ENCODE results near the gene PANK3. TPM values are rescaled to one million over a fixed set of nuclear protein-coding genes. Genes with fewer than 3 reads are reported as not detected.
"Not testable (repeated sequence)": the region's sequence is repeated elsewhere in the genome, so short reads cannot be mapped to it uniquely, and the experiment has no call there.

PANK3 gene
- total RNA-seq, 2 experiments from 2014 or later, result 33.8 to 56.2 TPM

- Mint-ChIP-seq H3K9me3 (ENCODE audit: low read depth) (peaks cover 2% of the 10 kb centered on the region), H3K27ac (no peak overlapping the region), H3K4me1 (no peaks in the 10 kb centered on the region), H3K36me3 (ENCODE audit: low read depth) (no peaks in the 10 kb centered on the region), H3K4me3 (no peak overlapping the region), H3K27me3 (peaks cover 31% of the 10 kb centered on the region)
- no peak for DNase-seq
- no peak for ATAC-seq
- ChIA-PET CTCF (interaction anchor here (0.6 kb wide), 1 partner anchor 63 kb away, joined by 3 read pairs; no protein-coding TSS in a partner anchor), POLR2A (no interaction called here)
- intact Hi-C loops (cut with DNase I, micrococcal nuclease), result no loop called here
Measured at GRCh38 chr5:168592014-168592368, 12.8 kb upstream of the PANK3 start.

- Mint-ChIP-seq H3K27me3 (peaks cover 30% of the 10 kb centered on the region), H3K27ac (no peak overlapping the region), H3K4me1 (no peaks in the 10 kb centered on the region), H3K9me3 (ENCODE audit: low read depth) (peaks cover 2% of the 10 kb centered on the region), H3K4me3 (no peak overlapping the region), H3K36me3 (ENCODE audit: low read depth) (no peaks in the 10 kb centered on the region)
- no peak for ATAC-seq
- DNase-seq, result no peak
- CTCF ChIA-PET, result no interaction called here
- POLR2A ChIA-PET, result no interaction called here
- intact Hi-C loops (cut with DNase I, micrococcal nuclease), result no loop called here
Measured at GRCh38 chr5:168591302-168592013, 12.3 kb upstream of the PANK3 start.

- Mint-ChIP-seq H3K9me3 (ENCODE audit: low read depth) (peaks cover 2% of the 10 kb centered on the region), H3K27me3 (peaks cover 31% of the 10 kb centered on the region), H3K27ac (no peak overlapping the region), H3K36me3 (ENCODE audit: low read depth) (no peaks in the 10 kb centered on the region), H3K4me1 (no peaks in the 10 kb centered on the region), H3K4me3 (no peak overlapping the region)
- no peak for DNase-seq
- intact Hi-C loops (cut with DNase I, micrococcal nuclease), result no loop called here
- CTCF ChIA-PET, result interaction anchor here (0.6 kb wide), 1 partner anchor 1313 kb away, joined by 4 read pairs; no protein-coding TSS in a partner anchor
- POLR2A ChIA-PET, result no interaction called here
- ATAC-seq, result no peak
Measured at GRCh38 chr5:168590666-168591065, 11.5 kb upstream of the PANK3 start.

GRCh38 chr5:168587987-168588386 lies 8.8 kb upstream of the PANK3 start:
- H3K27me3 Mint-ChIP-seq, result peaks cover 21% of the 10 kb centered on the region
- CTCF ChIA-PET, result no interaction called here
- no peak overlapping the region for H3K4me3 Mint-ChIP-seq
- no peak overlapping the region for H3K27ac Mint-ChIP-seq
- POLR2A ChIA-PET, result no interaction called here
- ATAC-seq (no peak), DNase-seq (no peak)
- H3K4me1 Mint-ChIP-seq, result no peaks in the 10 kb centered on the region
- H3K36me3 Mint-ChIP-seq (ENCODE audit: low read depth), result no peaks in the 10 kb centered on the region
- no peaks in the 10 kb centered on the region for H3K9me3 Mint-ChIP-seq (ENCODE audit: low read depth)
- intact Hi-C loops (cut with DNase I, micrococcal nuclease), result no loop called here

GRCh38 chr5:168585119-168585856 lies 6.1 kb upstream of the PANK3 start:
- DNase-seq, result no peak
- ChIA-PET CTCF (interaction anchor here (1.2 kb wide), 1 partner anchor 13 kb away, joined by 5 read pairs; no protein-coding TSS in a partner anchor), POLR2A (no interaction called here)
- H3K9me3 Mint-ChIP-seq (ENCODE audit: low read depth), result no peaks in the 10 kb centered on the region
- no peak overlapping the region for H3K4me3 Mint-ChIP-seq
- intact Hi-C loops (cut with DNase I, micrococcal nuclease), result no loop called here
- H3K4me1 Mint-ChIP-seq, result peaks cover 2% of the 10 kb centered on the region
- no peak for ATAC-seq
- H3K36me3 Mint-ChIP-seq (ENCODE audit: low read depth), result no peaks in the 10 kb centered on the region
- no peak overlapping the region for H3K27ac Mint-ChIP-seq
- peaks cover 21% of the 10 kb centered on the region for H3K27me3 Mint-ChIP-seq

GRCh38 chr5:168583742-168584482 lies 4.7 kb upstream of the PANK3 start:
- Mint-ChIP-seq H3K27me3 (peaks cover 21% of the 10 kb centered on the region), H3K36me3 (ENCODE audit: low read depth) (no peaks in the 10 kb centered on the region)
- POLR2A ChIA-PET, result no interaction called here

GRCh38 chr5:168580814-168581469 lies 1.8 kb upstream of the PANK3 start:
- intact Hi-C loops (cut with DNase I, micrococcal nuclease); H3K36me3 Mint-ChIP-seq (ENCODE audit: low read depth); POLR2A ChIA-PET; H3K27me3 Mint-ChIP-seq; CTCF ChIA-PET; H3K4me3 Mint-ChIP-seq; ATAC-seq; DNase-seq; H3K27ac Mint-ChIP-seq; H3K9me3 Mint-ChIP-seq (ENCODE audit: low read depth): not testable (repeated sequence)
- peaks cover 24% of the 10 kb centered on the region for H3K4me1 Mint-ChIP-seq

More at GRCh38 chr5:168583742-168584482, 4.7 kb upstream of the PANK3 start:
- intact Hi-C loops (cut with DNase I, micrococcal nuclease), result no loop called here
- ATAC-seq, result no peak
- Mint-ChIP-seq H3K4me3 (no peak overlapping the region), H3K27ac (no peak overlapping the region), H3K9me3 (ENCODE audit: low read depth) (no peaks in the 10 kb centered on the region), H3K4me1 (peaks cover 6% of the 10 kb centered on the region)
- CTCF ChIA-PET, result interaction anchor here (0.8 kb wide), 1 partner anchor 17 kb away, joined by 3 read pairs; no protein-coding TSS in a partner anchor
- no peak for DNase-seq

- Mint-ChIP-seq H3K36me3 (ENCODE audit: low read depth) (peaks cover 17% of the 10 kb centered on the region), H3K4me3 (peak overlapping the region; percentile 91), H3K4me1 (peaks cover 32% of the 10 kb centered on the region), H3K27ac (peak overlapping the region; percentile 99), H3K9me3 (ENCODE audit: low read depth) (no peaks in the 10 kb centered on the region), H3K27me3 (peaks cover under 1% of the 10 kb centered on the region)
- intact Hi-C loops (cut with DNase I, micrococcal nuclease), result no loop called here
- ChIA-PET CTCF (no interaction called here), POLR2A (interaction anchor here (1.0 kb wide), 1 partner anchor 94 kb away, joined by 4 read pairs; the partner anchor contains the start of gene RARS1)
- DNase-seq (no peak), ATAC-seq (no peak)
Measured at GRCh38 chr5:168580227-168580508, 1.0 kb upstream of the PANK3 start.

- H3K36me3 Mint-ChIP-seq (ENCODE audit: low read depth), result peaks cover 22% of the 10 kb centered on the region
- ChIA-PET POLR2A (interaction anchor here (1.0 kb wide), 1 partner anchor 93 kb away, joined by 4 read pairs; the partner anchor contains the start of gene RARS1), CTCF (interaction anchor here (1.4 kb wide), 1 partner anchor 92 kb away, joined by 4 read pairs; no protein-coding TSS in a partner anchor)
- intact Hi-C loops (cut with DNase I, micrococcal nuclease), result loop anchor here (1.0 to 5.0 kb wide), 7 partner anchors 29 to 1225 kb away; partner anchors contain the start of genes RARS1 (in 2 of the 2) and SPDL1 (in 2 of the 2)
- H3K9me3 Mint-ChIP-seq (ENCODE audit: low read depth), result no peaks in the 10 kb centered on the region
- peak; percentile 98 for DNase-seq
- peak overlapping the region; percentile 99 for H3K27ac Mint-ChIP-seq
- H3K27me3 Mint-ChIP-seq, result no peaks in the 10 kb centered on the region
- ATAC-seq, result peak; percentile 98
- peak overlapping the region; percentile 91 for H3K4me3 Mint-ChIP-seq
- H3K4me1 Mint-ChIP-seq, result peaks cover 34% of the 10 kb centered on the region
Measured at GRCh38 chr5:168579488-168580226, 489 bp upstream of the PANK3 start.

- no peak for ATAC-seq
- Mint-ChIP-seq H3K27me3 (no peaks in the 10 kb centered on the region), H3K9me3 (ENCODE audit: low read depth) (no peaks in the 10 kb centered on the region), H3K27ac (peak overlapping the region; percentile 88), H3K36me3 (ENCODE audit: low read depth) (peaks cover 28% of the 10 kb centered on the region), H3K4me1 (peaks cover 34% of the 10 kb centered on the region), H3K4me3 (peak overlapping the region; percentile 91)
- intact Hi-C loops (cut with DNase I, micrococcal nuclease), result loop anchor here (2.0 to 5.0 kb wide), 2 partner anchors 1004 to 1227 kb away; partner anchors contain the start of gene SPDL1 (in 1 of the 2)
- ChIA-PET CTCF (no interaction called here), POLR2A (no interaction called here)
- DNase-seq, result no peak
Measured at GRCh38 chr5:168578006-168578405, 1.2 kb downstream of the PANK3 start.
